Fibroblast of skin of right quadriceps (primary cell): ENCODE results near the gene EPB42.
"Not testable (repeated sequence)": the region's sequence is repeated elsewhere in the genome, so short reads cannot be mapped to it uniquely, and the experiment has no call there.

Experiments used
- DNase-seq: peaks from one replicate; pipeline ENCODE4 v3.0.0-alpha.2; 2013

Gene EPB42

DNA sequence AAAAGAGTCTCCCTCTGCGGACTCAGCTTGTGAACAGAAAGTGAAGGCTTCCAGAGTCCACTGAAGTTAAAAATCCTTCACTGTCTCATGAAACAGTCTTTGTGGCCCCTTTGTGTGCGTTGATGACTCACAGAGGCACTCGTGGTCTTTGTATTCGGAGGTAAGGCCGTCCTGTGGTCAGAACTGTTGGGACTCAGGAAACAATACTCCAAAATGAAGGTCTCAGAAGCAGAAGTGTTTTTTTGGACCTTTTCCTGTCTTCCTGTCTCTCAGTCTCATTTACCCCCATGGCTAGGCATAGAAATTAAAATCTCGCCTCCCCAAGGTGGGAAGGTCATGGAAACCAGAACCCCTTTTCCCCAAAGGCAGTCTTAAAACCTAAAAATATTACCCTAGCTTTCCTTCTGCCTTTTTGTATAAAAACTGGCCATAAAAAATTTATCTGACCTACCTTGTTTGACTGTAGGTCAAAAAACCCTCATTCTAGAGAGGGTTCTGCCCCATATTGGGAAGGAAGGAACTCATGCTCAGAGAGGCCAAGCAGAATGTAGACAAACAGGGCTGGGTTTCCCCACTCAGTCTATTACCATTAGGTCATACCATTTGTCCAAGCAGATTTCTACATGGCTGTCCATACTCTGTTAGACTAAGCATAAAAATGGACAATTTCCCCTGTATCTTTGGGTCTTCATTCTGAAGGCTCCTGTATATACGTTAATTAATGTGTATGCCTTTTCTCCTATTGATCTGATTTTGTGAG lies 19.1 kb upstream of the EPB42 start:
- no peak for DNase-seq

DNA sequence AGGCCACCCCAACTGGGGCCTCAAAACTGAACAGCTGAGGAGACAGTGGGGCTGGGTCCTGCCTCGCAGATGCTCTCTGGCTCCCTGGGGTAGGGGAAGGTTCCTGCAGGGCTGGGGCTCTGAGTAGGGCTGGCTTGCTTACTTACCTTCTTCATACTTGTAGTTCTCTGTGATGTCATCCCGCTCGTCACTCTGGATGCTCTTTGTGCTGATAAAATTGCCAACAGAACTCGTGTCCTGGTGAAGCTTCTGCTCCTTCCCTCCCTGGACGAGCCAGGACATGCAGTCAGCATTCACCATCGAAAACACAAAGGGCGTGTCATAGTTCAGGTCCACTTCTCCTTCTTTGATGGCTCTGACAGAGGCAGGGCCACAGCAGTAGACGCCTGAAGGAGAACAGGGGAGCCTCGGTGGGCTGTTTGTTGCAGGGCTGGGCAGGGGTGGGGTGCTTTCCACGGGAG lies 17.9 kb upstream of the EPB42 start:
- no peak for DNase-seq

- no peak for DNase-seq
Measured at GRCh38 chr15:43237842-43238470, 17.1 kb upstream of the EPB42 start.

DNA sequence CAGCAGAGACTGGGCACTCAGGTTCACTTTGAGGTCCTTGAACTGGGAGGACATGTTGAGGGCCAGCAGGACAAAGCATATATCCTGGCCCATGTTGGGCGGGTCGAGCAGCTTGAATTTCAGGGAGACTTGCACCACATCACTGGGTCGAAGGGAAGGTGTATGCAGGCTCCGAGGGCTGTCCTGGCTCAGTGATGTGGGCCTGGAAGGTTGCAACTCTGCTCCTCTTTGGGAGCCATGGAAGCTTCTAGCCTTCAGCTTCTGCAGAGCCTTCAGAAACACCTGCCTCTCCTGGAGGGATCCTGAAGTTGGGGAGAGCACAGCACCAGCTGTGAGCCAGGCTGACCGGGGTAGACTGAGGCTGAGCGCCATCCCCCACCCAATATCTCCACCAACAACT lies 14.7 kb upstream of the EPB42 start:
- DNase-seq, result no peak

DNA sequence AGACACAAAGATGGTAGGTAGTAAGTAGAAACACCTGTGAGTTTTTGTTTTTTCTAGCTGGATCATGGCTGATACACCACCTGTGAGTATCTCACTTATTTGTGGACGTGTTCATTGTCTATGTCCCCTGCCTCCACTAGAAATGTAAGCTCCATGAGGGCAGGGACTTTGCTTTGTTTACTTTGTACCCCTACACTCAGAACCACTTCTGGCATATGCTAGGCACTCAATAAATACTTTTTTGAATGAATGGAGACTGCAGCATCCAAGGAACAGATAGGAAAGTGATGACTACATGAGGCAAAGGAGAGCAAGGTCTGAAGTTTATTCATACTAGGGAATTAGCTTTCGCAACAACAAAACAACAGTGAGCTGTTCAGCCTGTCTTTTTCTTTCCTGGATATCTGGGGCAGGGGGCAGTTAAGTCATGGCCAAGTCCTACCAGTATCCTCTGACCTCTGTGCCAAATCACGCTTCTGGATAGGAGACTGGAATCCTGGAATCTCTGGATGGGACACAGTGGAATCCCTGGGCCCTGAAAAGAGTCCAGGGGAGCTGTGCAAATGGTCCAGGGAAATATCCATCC lies 11.6 kb upstream of the EPB42 start:
- no peak for DNase-seq

GRCh38 chr15:43230640-43231115 lies 9.9 kb upstream of the EPB42 start:
- no peak for DNase-seq

DNA sequence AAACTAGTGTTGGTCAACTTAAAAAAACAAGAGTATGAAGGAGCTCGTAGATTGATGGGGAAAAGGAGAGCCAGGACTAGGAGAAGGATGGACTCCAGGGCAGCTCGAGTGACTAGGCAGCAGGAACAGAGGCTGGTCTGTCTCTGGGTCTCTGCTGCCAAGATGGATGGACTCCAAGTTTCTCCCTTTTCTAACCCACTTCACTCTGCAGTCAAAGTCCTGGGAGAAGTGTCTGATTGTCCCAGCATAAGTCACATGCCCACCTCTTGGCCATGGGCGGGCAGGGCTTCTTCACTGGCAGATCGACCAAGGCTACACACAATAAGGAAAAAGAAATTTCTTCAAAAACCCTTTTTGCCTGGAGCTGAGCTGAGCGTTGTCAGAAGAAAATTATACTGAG lies 9.2 kb upstream of the EPB42 start:
- no peak for DNase-seq

DNA sequence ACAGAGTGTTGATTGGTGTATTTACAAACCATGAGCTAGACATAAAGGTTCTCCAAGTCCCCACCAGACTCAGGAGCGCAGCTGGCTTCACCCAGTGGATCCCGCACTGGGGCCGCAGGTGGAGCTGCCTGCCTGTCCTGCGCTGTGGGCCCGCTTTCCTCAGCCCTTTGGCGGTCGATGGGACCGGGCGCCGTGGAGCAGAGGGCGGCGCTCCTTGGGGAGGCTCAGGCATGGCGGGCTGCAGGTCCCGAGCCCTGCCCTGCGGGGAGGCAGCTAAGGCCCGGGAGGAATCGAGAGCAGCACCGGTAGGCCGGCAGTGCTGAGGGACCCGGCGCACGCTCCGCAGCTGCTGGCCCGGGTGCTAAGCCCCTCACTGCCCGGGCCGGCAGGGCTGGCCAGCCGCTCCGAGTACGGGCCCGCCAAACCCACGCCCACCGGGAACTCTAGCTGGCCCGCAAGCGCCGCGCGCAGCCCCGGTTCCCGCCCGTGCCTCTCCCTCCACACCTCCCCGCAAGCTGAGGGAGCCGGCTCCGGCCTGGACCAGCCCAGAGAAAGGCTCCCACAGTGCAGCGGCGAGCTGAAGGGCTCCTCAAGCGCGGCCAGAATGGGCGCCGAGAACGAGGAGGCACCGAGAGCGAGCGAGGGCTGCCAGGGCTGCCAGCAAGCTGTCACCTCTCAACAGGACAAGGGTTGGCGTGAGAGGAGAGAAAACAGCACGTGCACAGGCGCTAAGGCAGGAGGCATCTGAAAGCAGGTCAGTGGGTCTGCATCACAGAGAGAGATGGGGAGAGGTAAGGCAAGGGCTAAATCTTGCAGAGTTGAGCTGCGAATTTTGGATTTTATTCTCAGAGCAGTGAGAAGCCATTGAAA lies 5.9 kb upstream of the EPB42 start:
- no peak for DNase-seq

DNA sequence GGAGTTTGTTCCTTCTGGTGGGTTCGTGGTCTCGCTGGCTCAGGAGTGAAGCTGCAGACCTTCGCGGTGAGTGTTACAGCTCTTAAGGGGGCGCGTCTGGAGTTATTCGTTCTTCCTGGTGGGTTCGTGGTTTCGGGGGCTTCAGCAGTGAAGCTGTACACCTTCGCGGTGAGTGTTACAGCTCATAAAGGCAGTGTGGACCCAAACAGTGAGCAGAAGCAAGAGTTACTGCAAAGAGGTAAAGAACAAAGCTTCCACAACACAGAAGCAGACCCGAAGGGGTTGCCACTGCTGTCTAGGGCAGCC lies 5.1 kb upstream of the EPB42 start:
- DNase-seq, result not testable (repeated sequence)

GRCh38 chr15:43225201-43225949 lies 4.6 kb upstream of the EPB42 start:
- peak; percentile 52 for DNase-seq

- DNase-seq, result no peak
Measured at GRCh38 chr15:43221422-43221821, 604 bp upstream of the EPB42 start.

DNA sequence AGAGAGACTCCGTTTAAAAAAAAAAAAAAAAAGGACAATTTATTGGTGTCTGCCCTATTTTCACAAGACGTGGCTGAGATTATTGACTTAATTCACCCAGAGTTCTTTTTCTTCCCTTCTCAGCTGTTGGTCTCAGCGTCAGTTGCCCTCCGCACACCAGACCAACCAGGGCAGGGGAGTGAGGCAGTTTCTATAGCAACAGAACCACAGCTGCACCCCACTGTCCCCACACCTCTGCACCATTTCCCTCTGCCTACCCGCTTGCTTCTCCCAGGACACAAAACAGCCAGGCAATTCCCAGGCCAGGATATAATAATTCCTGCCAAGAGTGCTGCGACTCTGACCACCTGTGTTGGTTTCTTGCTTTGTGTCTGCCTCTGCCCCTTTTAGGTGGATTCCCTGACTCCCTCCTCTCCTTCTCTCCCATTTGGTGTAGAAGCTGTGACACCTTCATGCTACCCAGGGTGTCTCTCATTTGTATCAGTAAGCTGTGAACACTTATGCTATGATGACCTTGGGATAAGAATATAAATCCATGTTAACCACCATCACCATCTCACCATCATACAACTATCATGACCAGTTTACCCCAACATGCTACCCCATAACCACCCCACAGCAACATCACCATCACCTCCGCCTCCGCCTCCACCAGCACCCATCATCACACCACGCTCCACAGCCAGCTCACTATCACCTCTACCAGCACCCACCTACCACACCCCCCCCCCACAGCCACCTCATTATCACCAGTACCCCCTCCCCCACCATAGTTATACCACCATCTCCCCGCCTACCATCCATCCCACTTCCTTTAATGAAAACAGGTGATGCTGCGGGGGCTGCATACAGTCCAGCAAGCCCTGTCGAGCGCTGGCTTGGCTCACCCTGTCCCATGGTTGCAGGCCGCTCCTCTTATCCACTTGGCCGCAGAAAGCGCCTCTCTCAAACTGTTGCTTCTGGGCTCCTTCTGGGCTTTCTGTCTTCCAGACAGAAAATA lies 589 bp downstream of the EPB42 start:
- no peak for DNase-seq

DNA sequence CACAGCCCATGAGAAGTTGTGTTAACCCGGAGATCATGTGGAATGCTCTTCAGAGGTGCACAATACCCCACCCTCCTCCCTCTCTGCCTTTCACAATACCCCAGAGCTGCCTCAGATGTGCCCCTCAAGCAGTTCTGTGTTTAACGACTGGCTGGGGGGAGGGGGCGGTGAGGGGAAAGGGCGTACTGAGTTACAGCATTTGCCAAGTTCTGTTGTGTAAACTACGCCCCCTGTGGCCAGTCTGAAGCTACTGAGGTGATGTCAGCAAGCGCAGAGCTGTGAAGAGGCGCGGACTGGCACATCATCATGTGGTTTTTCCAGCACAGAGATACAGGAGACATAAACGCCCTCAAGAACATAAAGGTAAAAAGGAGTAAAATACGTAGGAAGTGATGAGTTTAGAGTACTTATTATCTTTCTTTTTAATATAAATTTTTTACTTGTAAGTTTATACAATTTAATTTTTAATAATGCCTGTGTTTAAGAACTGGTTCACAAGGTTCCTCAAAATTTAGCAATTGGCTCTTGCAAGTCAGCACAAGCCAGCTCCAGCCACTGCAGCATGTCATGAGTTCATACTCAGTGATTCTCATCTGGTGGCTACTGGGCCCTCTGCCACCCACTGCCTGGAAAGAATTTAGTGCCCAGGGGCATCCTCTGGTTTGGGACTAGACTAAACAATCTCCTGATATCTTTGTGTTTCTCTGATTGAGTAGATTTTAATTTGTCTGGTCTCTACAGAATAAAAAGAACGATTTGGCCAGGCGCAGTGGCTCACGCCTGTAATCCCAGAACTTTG lies 1.7 kb downstream of the EPB42 start:
- DNase-seq, result no peak

- no peak for DNase-seq
Measured at GRCh38 chr15:43215961-43216360, 4.9 kb downstream of the EPB42 start.

DNA sequence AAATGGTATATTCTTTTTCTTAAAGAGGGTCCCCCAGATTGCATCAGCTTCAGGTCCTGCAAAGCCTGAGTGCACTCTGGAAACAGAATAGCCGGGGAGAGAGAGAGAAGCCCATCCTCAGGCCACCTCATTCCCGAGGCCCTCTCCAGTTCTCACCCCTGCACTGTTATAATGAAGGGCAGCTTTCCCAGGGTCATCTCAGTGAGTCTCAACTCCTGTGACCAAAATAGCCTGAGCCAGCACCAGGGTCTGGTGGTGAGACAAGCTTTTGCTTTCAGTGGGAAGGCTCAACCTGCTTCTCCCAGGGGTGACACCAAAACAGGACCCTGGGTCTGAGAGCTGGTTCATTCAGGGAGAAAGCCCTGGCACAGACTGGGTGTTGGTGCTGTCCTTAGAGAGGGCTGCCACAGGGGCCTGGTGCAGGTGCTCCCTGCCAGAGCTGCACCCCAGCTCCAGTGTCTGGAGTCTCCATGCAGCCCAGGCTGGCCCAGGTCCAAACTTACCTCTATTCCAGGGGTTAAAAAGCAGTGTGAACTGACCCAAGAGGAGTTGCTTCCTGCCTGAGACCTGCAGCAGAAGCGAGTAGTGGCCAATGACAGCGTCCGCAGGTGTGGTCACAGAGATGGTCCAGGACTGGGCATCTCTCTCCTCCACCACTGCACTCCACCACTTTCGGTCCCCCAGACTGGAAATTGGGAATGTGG lies 6.1 kb downstream of the EPB42 start:
- no peak for DNase-seq

GRCh38 chr15:43214169-43214568 lies 6.6 kb downstream of the EPB42 start:
- no peak for DNase-seq

- DNase-seq, result no peak
Measured at GRCh38 chr15:43213466-43213865, 7.4 kb downstream of the EPB42 start.

GRCh38 chr15:43212951-43213350 lies 7.9 kb downstream of the EPB42 start:
- no peak for DNase-seq

- no peak for DNase-seq
Measured at GRCh38 chr15:43212299-43212698, 8.5 kb downstream of the EPB42 start.
